GM12891 (cell line): ENCODE measurements around the gene ABCF2.
A peak's percentile ranks its signal among the peaks of the same experiment; 100 is the strongest.

Experiments
- DNase-seq: peaks from one replicate; pipeline ENCODE4 v3.0.0; 2011; ENCODE audit warnings: low spot score; ENCODE audit not compliant: insufficient read length
- FAIRE-seq: peaks from 2 replicates; lab custom pipeline; 2011; peaks lifted over from hg19 to GRCh38; lab: Jason Lieb, UNC
- PAX5 ChIP-seq: IDR thresholded peaks from 2 replicates; pipeline ENCODE4 v1.6.1; 2011; ENCODE audit warnings: low read length, moderate library complexity, mild to moderate bottlenecking; ENCODE audit not compliant: insufficient read depth, severe bottlenecking
- POLR2A ChIP-seq: IDR thresholded peaks from 2 replicates; pipeline ENCODE4 v1.6.1; 2011; ENCODE audit warnings: low read depth, low read length, control low read depth
- POLR2AphosphoS5 ChIP-seq: IDR thresholded peaks from 2 replicates; pipeline ENCODE4 v1.6.1; 2011; ENCODE audit warnings: low read depth, low read length, control low read depth
- POU2F2 ChIP-seq: IDR thresholded peaks from 2 replicates; pipeline ENCODE4 v1.6.1; 2011; ENCODE audit warnings: low read depth, mild to moderate bottlenecking, control low read depth, low read length, moderate library complexity
- SPI1 ChIP-seq: IDR thresholded peaks from 2 replicates; pipeline ENCODE4 v1.6.1; 2011; ENCODE audit warnings: low read depth, low read length, control low read depth
- TAF1 ChIP-seq: IDR thresholded peaks from 2 replicates; pipeline ENCODE4 v1.6.1; 2011; ENCODE audit warnings: low read depth, low read length, control low read depth

Gene ABCF2

GRCh38 chr7:151168003-151168786, 58.8 kb downstream of the ABCF2 start:
- DNase-seq: peak; percentile 73

GRCh38 chr7:151167197-151167961, 59.6 kb downstream of the ABCF2 start, which contains the start of gene GBX1:
GBX1 (minus strand) TSS chr7:151167694; CDS start chr7:151167548, 146 bp downstream.
- FAIRE-seq (no peak), DNase-seq (no peak)
- TF ChIP-seq POLR2AphosphoS5: no peak
- no peak for TF ChIP-seq PAX5
- TF ChIP-seq POU2F2: no peak
- no peak for TF ChIP-seq POLR2A
- TF ChIP-seq TAF1: no peak
- TF ChIP-seq SPI1: no peak

More at GRCh38 chr7:151168003-151168786, 58.8 kb downstream of the ABCF2 start:
- TF ChIP-seq POU2F2 (no peak), PAX5 (no peak), POLR2A (no peak), TAF1 (no peak), SPI1 (no peak), POLR2AphosphoS5 (no peak)
- peak; percentile 16 for FAIRE-seq

DNA sequence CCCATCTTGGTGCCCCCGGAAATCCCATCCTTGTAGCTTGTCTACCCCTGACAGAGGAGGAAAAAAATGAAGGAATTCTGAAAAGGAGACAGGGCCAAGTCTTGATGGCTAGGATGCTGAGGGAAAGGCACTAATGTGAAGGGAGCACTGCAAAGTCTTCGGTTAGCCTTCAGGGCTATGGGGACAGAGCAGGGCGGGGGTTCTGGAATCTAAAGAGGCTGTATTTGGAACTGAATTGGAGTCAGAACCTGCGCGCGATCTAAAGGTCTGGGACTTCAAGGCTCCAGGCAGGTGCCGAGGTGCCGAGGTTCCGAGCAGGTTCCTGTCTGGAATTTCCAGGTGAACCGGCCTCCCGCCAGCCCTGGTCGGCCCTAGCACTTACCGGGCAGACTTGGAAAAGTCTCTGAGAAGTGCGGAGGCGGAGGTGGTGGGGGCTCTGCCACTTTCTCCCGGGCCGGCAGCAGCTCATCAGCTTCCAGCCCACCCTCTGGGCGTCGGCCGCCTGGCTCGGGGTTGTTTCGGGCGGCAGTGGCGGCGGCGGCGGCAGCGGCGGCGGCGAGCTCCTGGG, 60.3 kb downstream of the ABCF2 start:
- TF ChIP-seq POLR2AphosphoS5 (no peak), SPI1 (no peak), PAX5 (no peak), POLR2A (no peak), POU2F2 (no peak), TAF1 (no peak)
- DNase-seq: no peak
- no peak for FAIRE-seq
